NCI-H1105 (cell line): ENCODE data around the gene RBBP4.
"Not testable (repeated sequence)": the region's sequence is repeated elsewhere in the genome, so short reads cannot be mapped to it uniquely, and the experiment has no call there.

ENCODE experiments used
- DNase-seq: peaks from one replicate; lab custom pipeline; 2025; lab: John Stamatoyannopoulos, UW

The RBBP4 gene

DNA sequence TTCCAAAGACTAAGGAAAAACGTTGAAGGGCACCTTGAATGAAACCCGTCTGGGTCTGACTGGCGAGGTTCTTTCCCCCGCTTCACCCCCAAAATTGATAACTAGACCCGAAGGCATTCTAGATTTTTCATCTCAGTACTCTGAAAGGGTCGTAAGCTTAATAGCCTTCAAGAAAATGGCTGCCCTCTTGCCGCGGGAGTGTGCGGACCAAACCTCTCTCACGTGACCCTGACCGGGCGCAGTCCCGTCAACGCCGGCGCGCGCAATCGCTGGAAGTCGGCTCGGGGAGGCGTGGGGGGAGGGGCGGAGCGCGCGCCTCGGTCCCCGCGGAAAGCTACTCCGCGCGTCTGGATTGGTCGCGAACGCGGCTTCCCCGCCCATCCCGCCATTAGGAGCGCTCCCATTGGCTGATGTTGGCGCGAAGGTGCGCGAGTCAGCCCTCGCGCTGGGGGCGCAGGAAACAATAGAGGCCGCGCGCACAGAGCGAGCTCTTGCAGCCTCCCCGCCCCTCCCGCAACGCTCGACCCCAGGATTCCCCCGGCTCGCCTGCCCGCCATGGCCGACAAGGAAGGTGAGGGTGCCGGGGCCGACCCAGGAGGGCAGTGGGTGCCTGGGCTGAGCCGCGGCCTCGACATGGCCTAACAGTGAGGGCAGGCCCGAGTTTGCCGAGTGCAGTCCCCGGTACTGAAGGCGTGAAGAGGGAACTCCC lies at the start of gene RBBP4:
Gene RBBP4 (plus strand): TSS at position 457 of the 709 bp plus-strand sequence. CDS start 99 bp downstream, at position 556.
- DNase-seq = peak; percentile 99

DNA sequence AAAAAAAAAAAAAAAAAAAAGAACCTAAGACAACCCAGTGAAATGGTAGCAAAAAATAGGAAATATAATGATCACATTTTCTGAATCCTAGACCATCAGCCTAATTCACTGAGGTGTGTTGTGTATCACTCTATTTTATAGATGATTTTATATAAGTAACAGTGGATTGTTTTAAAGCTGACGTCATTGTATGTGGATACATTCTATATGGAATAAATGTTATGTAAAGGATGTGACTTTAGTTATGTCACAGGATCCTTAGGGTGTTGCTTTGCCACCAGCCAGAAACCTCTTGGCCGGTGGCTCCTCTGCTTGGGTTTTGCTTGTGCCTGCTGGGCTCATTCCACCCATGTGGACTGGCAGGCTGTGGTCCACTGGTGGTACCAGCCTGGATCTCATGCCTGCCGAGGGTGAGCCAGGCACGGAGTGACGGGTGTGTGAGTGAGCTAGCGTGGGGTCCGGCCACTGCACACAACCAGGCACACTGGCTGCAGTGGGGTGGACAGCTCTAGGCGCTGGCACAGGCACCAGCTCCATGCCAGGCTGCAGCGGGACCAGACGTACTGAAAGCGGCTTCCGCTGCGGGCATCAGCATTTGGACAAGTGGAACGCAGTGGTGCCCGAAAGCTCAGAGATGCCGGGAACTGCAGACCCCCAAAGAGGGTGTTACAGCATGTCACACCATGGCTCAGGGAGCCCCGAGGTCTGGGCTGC lies 45.1 kb upstream of the RBBP4 start:
- no peak for DNase-seq

DNA sequence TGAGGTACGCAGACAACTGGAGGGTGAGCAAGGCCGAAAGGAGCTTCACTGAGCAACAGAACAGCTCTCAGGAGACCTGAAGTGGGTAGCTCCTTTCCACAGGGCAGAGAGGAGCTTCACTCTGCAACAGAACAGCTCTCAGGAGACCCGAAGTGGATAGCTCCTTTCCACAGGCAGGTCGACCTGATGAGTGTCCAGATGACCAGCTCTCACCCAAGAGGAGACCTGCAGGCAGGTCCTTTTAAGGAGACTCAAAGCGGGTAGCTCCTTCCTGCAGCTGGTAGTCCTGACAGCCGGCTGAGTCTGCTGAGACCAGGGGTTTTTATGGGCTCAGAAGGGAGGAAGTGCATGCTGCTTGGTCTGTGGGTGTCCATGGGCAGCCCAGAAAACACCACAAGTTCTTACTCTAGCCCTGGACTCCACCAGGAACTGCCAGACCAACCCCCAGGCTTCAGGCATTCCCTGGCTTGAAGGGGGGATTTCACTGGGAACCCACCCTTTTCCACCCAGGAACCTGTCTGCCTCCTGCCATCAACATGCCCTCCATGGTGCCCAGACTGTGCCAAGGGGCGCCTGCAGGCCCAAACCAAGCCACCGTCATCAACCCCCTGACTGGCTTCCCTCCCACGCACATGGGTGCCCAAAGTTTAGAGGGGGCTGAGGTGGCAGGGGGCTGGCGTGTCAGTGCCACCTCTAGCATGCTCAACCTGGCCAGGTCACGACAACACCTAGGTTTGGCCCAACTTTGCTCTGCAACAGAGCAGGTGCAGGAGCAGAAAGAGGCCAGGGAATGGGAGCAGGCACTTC lies 44.2 kb upstream of the RBBP4 start:
- no peak for DNase-seq

DNA sequence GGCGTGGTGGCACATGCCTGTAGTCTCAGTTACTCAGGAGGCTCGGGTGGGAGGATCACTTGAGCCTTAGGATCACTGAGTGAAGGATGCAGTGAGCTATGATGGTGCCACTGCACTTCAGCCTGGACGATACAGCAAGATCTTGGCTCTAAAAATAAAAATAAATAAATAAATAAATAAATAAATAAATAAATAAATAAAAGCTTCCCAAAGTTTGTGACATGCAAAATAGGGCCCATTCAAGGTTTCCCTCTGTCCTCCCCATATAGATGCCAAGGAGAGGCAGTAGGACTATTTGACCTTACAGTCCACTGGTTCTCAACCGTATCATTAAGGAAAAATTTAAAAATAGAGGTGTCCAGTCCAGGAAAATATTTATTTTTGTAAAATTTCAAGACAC lies 41.8 kb upstream of the RBBP4 start:
- no peak for DNase-seq

DNA sequence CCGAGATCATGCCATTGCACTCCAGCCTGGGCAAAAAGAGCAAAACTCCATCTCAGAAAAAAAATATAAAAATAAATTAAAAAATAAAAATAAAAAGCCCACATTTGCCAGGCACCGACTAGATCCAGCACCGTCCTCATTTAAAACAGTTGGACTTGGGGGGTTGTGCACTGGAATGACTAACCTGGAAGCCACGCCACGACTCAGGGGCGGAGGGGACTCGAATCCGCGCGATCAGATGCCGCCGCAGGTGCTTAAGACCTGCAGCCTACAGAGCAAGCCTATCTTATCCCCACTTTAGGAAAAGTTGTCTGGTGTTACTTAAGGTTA lies 39.2 kb upstream of the RBBP4 start:
- DNase-seq = no peak

DNA sequence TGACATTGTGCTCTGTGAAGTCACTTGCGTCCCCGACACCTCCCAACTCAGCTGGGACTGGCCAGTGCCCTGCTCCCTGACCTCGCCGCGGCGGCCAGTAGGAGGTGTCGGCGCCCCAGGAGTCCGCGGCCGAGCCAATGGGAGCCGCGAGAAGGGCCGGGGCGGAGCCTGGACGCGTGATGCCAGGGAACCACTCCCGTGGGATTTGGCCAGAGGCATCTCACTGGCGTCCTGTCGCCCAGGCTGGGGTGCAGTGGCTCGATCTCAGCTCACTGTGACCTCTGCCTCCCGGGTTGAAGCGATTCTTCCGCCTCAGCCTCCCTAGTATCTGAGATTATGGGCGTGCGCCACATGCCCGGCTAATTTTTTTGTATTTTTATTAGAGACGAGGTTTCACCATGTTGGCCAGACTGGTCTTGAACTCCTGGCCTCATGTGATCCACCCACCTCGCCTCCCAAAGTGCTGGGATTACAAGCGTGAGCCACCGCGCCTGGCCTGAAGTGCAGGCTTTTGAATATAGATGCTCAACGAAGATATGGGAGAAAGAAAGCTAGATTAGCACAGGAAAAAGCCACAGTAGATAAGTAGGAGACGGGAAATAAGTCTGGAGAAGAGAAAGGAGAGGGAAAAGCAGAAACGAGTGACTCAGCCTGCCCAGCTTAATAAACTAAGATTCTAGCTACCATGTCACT lies 38.7 kb upstream of the RBBP4 start:
- DNase-seq = peak; percentile 88

DNA sequence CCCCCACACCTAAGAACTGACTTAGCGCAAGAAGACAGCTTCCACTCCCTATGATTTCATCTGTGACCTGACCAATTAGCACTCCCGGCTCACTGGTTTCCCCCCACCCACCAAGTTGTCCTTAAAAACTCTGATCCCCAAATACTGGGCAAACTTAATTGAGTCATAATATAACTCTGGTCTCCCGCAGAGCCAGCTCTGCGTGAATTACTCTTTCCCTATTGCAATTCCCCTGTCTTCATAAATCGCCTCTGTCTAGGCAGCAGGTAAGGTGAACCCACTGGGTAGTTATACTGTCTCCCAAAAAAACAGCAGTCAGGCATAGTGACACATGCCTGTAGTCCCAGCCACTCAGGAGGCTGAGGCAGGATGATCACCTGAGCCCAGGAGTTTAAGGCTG lies 37.5 kb upstream of the RBBP4 start:
- DNase-seq = no peak

DNA sequence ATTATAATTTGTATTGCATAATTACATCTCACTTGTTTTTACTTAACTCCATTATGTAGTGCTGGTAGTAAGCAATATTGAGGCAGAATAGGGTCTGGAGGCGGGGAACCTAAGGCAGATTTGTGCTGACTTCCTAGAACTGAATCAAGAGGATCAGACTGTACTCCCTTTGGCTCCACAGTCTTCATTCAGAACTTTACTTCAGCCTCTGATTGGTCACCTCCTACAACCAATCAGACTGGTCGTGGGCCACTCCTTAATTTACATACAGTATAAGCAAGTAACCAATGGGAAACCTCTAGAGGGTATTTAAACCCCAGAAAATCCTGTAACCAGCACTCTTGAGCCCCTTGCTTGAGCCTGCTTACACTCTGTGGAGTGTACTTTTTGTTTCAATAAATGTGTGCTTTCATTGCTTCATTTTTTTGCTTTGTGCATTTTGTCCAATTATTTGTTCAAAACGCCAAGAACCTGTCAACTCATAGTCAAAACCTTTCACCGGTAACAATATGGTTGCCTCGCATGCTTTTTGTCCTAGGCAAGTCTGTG lies 32.3 kb upstream of the RBBP4 start:
- DNase-seq = no peak

DNA sequence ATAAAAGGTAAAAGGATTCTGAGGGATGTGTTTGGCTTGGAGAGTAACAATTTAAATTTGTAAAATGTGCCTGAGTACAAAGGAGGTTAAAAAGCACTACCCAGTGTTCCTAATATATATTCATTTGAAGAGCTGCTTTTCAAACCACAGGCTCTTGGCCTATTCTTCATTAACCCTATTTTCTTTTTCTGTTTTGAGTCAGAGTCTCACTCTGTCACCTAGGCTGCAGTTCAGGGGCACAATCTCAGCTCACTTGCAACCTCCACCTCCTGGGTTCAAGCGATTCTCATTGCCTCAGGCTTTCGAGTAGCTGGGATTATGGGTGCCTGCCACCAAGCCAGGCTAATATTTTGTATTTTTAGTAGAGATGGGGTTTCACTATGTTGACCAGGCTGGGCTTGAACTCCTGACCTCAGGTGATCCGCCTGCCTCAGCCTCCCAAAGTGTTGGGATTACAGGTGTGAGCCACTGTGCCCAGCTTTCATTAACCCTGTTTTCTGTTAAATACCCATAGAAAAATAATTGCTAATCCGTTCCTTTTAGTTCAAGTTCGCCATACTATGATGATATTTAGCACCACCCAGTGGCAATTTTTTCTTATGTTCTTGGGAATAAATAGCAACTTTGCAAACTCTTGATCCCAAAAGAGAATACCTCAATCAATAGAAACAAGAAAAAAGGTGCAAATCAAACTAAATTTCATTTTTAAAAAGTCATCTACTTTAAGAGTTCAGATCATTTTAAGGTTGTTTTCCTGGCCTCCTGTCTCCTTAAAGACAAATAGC lies 31.1 kb upstream of the RBBP4 start:
- DNase-seq = no peak

DNA sequence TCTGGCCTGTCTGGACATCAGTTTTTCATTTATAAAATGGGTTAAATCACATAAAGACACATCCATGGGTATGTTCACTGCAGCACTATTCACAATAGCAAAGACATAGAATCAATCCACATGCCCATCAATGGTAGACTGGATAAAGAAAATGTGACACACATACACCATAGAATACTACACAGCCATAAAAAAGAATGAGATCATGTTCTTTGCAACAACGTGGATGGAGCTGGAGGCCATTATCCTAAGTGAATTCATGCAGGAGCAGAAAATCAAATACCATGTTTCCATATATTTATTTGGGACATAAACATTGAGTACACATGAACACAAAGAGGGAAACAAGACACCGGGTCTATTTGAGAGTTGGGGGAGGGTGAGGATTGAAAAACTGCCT lies 28.8 kb upstream of the RBBP4 start:
- DNase-seq = no peak

DNA sequence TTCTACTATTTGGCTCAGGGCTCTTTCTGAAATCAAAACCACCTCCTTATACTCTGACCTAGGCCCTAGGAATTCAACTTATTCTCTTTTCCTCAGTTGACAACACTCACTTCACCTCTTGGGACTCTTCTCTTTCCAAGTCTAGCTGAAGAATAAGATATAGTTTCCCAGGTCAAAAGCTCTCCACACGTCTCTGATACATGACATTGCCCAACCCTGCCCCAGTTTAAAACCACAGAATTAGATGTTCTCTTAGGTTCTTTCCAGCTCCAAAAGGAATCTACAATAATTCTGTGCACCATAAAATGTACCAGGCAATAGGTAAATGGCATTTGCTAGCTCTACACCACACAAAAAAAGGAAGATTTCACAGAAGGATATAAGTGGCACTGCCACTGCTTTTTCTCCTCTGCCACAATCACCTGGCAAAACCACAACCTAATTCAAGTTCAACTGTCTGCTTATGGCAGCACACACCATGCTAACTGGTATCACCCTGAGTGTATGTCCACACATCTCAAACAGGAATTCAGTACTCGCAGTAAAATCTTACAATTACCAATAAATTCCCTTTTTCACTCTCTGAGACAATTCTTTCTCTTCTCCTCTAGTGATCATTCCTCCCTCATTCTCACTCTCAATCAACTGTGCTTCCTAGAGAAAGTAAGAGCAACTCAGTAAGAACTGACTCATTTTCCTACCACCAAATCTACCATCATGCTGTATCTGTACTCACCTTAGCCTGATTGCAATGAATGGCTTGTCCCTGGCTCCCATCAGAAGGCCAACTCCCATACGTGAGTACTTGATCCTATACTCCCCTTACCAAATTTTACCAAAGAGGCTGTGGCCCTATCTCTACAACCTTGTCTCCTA lies 28.0 kb upstream of the RBBP4 start:
- no peak for DNase-seq

DNA sequence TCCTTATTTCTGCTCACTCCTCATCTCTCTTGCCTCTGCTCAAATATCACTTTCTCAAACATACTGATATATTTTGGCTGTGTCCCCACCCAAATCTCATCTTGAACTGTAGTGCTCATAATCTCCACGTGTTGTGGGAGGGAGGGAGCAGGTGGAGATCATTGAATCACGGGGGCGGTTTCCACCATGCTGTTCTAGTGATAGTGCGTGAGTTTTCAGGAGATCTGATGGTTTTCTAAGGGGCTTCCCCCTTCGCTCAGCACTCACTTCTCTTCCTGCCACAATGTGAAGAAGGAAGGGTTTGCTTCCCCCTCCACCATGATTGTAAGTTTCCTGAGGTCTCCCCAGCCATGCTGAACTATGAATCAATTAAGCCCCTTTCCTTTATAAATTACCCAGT lies 27.2 kb upstream of the RBBP4 start:
- no peak for DNase-seq

DNA sequence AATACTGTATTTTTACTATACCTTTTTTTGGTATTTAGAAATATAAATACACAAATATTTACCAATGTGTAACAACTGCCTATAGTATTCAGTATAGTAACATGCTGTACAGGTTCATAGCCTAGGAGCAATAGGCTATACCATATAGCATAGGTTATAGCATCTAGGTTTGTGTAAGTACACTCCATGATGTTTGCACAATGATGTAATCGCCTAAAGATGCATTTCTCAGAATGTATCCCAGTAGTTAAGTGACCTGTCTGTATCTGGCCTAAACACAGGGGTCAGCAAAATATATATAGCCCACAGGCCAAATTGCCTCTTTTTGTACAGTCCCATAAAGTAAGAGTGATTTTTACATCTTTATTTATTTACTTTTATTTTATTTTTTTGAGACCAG lies 24.8 kb upstream of the RBBP4 start:
- no peak for DNase-seq

DNA sequence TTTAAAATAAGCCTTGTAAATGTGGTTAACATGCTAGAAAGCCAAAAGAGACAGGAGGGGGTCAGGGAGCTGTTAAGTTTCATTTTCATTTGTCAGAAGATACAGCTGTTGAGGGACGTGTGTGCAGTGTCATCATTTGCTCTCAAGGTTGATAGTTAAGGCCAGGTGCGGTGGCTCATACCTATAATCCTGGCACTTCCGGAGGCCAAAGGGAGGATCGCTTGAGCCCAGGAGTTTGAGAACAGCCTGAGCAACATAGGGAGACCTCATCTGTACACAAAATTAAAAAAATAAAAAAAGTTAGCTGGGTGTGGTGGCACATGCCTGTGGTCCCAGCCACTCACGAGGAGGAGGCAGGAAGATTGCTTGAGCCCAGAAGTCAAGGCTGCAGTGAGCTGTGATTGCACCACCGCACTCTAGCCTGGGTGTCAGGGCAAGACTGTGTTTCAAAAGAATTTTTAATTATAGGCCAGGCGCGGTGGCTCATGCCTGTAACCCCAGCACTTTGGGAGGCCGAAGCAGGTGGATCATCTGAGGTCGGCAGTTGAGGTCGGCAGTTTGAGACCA lies 23.3 kb upstream of the RBBP4 start:
- no peak for DNase-seq

DNA sequence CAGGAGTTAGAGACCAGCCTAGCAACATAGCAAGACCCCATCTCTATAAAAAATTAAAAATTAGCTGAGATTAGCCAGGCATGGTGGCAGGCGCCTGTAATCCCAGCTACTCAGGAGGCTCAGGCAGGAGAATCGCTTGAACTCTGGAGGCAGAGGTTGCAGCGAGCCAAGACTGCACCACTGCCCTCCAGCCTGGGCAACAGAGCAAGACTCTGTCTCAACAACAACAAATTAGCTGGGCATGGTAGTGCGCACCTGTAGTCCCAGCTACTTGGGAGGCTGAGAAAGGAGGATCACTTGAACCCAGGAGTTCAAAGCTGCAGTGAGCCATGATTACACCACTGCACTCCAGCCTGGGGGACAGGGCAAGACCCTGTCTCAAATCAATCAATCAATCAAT lies 20.8 kb upstream of the RBBP4 start:
- not testable (repeated sequence) for DNase-seq

DNA sequence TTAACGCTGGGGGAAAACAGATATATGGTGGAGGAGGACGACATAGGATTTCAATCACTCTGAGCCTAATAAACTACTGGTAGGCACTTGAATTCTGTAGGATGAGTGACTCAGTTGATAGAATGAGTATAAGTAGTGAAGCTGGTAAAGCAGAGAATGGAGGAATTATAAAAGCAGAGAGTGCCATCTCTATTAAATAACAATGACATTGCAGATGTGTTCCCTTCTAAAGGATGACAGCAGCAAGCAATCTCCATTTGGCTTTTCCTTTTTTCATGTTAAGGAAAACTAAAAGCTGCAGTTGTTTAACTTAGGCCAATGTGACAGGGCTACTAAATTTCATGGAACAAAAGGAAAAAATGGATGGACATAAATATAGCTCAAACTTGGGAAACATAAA lies 18.2 kb upstream of the RBBP4 start:
- no peak for DNase-seq

DNA sequence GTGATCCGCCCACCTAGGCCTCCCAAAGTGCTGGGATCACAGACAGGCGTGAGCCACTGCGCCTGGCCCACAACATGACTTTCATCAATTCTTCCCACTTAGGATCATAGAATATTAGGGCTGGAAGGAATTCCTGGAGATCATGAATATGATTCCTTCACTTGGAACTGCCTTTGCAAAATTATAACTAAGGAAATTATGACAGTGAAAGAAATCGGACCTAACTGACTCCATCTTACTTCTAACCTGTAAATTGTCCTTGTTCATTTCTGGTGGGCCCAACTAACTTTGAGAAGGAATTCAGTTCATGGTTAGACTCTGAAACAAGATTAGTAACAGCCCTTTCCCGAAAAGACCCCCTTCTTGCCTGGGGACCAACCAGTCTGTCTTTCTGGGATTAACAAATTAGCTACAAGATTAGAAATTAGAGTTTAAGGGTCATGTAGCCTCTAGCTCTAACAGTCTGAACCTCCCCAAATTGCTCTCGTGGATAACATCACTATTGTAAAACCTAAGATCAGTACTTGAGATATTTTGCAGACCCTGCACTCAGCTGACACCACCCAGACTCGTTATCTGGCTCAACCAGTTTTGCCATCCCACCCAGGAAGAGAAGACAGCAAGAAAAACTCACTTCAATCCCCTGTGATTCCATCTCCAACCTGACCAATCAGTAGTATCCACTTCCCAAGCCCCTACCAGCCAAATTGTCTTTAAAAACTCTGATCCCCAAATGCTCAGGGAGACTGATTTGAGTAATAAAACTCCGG lies 15.3 kb upstream of the RBBP4 start:
- no peak for DNase-seq

DNA sequence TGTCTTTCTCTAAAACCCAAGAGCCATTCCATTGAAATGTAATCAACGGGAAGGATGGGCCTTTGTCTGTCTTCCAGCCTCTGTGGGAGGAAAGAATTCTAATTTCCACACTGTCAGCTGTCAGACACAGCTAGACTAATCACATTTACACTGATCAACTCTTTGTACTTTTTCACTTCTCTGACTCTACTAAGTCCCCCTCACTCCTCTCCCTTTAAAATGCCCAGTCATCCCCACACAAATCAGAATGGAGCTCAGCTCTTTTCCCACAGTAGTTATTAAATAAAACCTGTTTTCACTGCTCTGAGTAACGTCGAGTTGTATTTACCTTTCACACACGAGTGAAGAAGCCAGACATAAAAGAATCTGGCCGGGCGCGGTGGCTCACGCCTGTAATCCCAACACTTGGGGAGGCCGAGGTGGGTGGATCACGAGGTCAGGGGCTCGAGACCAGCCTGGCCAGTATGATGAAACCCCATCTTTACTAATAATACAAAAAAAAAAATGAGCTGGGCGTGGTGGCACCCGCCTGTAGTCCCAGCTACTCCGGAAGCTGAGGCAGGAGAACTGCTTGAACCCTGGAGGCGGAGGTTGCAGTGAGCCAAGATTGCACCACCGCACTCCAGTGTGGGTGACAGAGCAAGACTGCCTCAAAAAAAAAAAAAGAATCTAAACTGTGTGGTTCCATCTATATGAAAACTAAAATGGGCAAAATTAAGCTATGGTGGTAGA lies 13.9 kb upstream of the RBBP4 start:
- DNase-seq = no peak
